NCI-H345 treated with DMSO at 0.1 percent for 48 hours (cell line): ENCODE measurements around the gene CCDC141.
A peak's percentile ranks its signal among the peaks of the same experiment; 100 is the strongest.

Experiments used
- DNase-seq: peaks from one replicate; lab custom pipeline; 2025; ENCODE audit not compliant: unreplicated experiment; lab: John Stamatoyannopoulos, UW

Gene CCDC141

DNA sequence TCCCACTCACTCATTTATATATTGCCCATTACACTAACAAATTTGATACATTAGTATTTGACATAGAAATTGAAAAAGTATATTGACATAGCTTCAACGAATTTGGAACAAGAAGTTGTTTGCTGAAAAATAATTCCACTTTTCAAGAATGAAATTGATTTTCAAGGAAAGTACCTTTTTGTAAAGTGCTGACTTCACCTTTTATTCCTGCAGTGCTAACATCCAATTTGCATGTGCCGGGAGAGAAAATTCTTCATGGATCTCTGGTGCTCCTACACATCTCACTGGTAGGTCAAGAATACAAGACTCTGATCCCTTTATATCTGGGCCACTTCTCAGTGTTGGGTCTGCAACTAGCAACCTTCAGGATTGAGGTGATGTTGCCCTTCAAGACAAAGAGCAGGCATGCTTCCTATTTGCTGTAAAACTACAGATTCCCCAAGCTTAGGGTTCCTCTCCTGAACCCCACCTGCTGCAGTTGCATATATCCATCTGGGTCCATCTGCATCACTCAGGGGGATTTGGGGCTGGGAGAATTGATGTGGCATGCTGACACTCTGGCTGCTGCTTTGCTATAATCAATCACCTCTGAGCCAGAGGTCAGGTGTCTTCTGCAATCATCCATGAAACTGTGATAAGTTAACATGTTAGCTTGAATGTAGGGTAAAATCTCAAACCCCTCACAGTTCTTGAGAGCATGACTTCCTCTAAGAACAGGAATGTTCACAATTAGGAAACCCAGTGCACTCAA, 134.3 kb downstream of the CCDC141 start:
- DNase-seq = no peak

DNA sequence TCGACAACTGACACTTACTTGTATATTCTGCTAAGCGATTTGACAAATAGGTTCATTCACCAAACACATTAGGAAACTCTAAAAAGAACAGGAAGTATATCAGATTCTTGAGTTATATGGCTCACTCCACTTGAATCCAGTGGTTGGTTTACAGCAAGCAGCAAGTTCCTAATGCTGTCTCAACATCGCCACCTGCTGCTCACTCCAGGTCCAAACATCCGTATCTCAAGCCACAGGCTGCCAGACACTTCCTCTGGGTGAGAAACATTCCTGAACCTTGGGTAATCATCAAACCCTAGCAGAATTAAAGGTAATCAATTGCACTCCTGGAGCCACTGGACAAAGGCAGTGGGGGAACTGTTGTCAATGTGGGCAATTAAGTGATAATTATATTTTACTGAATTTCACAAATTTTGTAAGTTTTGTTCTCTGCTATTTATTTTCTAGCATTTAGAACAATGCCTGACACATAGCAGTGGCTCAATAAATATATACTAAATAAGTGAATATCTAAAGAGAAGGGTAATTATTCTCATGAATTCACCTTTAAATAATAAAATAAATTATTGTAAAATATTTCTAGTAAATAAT, 135.6 kb downstream of the CCDC141 start:
- peak; percentile 56 for DNase-seq

DNA sequence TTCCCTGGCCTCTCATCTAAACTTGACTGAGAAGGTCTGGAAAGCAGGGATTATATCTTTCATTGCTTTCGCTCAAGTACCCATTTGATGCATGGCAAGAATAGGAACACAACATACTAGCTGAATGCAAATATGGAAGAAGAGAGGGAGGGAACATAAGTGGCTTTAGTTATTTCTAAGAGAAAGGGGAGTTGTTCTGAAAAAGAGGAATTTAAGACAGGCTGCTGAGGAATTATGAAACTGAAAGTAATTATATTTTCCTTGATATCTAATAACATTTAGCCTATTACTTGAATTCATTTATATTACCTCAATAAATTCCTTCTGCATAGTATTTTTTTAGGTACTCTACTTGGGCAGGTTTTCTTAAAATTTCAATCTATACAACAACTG, 136.9 kb downstream of the CCDC141 start:
- DNase-seq = no peak

DNA sequence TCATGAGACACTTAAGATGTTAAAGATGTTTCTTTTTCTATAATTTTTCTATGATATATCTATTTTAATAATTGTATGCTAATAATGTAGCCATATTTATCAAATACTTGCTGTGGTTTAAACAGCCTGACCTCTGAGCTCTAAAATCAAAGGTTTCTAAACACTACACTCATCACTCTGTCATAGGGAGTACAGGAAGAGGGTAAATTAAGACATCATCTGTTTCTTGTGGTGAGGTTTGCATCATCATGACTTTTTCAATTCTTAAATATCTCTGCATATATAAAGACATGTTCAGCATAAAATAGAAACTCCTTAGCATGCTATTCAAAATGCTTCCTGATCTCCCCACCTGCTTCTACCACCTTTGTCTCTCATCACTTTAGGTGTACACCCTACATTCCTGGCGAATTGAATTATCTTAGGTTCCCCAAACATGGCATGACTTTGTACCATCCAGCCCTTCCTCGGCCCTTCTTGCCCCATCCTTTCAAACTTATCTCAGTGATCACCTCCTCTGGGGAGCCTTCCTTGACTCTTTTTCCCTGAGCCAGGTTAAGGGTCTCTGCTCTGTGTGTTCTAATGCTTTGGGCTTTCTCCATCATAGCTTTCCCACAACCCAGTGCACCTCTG, 137.4 kb downstream of the CCDC141 start:
- no peak for DNase-seq

DNA sequence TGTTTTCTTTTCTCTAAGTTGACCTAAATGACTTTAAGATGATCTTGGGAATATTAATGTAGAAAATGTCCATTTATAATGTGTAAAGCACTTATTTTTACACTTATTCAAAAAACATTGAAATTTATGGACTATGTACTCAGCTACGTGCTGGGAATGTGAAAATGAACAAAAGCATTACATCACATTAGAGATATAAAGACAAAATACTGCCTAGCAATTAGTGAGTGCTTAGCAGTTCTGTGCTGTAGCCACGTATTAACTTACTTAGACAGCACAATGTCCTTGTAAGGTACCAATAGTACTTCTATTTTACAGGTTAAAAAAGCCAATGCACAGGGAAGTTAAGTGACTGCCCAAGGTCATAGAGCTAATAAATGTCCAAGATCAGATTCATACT, 138.9 kb downstream of the CCDC141 start:
- DNase-seq = no peak

DNA sequence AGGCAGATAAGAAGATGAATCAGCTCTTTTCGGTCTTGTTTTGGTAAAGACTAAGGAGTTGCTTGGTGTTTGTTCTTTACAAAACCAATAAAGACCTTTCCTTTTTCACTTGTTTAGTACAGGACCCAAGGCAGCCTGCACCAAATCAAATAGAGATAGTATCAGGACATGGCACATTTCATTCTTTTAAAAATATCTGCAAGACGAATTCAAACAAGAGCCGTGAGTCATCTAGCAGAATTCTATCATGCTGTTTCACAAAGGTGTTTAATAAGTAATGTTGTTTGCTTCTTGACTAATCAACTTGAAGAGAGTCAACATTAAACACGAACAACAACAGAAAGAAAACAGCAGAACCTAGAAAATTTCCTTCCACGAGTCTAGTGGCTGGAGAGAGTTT, 139.9 kb downstream of the CCDC141 start:
- DNase-seq = no peak

DNA sequence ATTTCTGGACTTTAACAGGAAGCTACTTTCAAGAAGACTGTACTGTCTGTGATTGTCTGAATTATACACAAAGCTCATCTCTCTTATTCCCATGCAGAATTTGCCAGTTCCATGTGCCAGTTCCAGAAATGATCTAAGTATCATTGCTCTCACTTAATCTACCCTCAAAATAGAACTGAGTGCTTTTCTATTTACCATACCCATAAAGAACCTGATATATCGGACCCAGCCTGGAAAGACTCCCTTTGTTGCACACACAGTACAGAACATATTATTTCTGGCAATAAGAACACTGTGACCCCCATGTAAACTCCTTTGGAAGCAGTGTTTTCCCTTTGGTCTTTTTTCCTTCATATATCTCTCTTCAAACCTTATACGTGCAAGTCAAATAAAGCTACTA, 140.4 kb downstream of the CCDC141 start:
- DNase-seq = no peak

DNA sequence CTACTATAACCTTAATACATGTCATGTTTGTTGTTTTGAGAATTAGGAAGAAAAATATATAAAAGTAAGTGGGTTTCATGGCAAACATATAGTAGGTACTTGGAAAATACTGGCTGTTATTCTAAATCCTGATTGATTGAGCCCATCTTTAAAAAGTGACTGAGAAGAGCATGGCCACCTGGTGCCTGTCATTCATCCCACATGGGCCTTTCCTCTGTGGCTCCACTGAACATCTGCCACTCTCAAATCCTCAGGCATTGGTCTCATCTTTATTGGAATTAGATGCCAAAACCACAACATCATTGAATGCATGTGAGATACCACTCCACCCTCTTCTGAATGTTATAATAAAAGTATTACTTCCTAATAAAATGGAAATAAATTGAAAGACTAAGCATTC, 141.1 kb downstream of the CCDC141 start:
- no peak for DNase-seq

DNA sequence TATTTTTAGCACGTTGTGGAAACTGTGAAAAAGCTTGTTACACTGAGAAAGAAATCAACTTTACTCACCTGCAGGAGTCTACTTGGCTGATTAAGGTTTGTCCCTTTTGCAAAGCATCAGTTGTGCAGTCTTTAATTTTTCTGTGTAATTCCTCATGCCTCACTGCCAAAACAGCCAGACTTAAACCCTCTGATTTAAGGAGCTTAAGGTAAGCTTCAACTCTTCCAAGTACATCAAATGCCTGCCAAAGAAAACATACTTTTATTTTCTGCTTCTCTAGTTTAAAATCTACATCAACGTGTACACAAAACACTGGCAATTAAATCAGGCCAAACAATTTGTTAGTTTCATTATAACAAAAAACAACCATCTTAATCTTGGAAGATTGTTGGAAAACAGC, 144.7 kb downstream of the CCDC141 start:
- DNase-seq = no peak

DNA sequence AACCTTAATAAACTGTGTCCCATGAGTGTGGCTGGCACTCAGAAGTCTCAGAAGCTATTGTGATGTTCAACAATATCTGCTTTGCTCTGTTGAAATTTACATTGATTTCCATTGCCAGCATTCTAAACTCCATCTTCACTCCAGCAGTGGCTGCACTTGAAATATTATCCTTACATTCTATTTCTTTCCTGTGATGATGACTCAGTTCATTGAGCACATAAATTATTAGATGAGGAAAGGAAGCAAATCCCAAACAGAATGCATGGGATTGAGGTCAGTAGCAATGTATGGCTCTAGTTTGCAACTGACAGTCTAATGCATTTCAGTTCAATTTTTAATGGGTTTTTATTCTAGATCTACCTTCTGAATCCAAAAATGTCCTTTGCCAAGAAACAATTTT, 150.3 kb downstream of the CCDC141 start:
- DNase-seq = no peak

DNA sequence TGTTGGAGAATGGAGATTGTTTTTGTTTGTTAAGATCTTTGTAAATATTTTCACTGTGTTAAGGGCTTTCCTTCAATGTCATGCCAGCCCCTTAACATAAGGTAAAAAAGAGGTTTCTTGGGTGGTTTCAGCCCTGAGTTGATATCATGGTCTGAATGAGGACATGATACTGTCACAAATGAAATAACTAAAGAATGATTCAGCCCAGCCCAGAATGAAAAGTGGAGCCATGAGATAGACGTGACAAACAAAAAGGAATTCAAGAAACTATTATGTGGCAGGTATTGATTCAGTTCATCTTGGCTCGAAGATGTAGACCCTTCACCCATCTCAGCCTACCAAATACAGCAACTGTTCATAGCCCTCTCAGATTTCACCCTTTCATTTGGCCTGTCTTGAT, 154.1 kb downstream of the CCDC141 start:
- no peak for DNase-seq

DNA sequence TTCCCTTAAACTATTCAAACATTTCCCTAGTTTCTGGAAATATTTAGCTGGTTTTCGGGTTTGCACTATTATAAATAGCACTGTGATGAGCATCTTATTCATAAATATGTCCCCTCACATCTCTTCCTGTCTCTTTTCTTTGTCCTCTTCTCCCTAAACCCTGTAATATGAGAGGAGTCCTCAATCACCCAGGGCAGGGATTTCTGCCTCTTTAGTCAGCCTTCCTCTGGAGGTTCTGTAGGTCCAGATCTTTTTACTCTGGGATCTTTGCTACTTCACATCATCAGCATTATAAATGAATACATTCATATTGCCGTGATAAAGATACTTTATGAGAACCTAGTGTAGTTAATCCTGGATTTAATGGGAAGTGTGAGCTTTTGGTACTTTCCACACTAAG, 154.8 kb downstream of the CCDC141 start:
- DNase-seq = no peak

DNA sequence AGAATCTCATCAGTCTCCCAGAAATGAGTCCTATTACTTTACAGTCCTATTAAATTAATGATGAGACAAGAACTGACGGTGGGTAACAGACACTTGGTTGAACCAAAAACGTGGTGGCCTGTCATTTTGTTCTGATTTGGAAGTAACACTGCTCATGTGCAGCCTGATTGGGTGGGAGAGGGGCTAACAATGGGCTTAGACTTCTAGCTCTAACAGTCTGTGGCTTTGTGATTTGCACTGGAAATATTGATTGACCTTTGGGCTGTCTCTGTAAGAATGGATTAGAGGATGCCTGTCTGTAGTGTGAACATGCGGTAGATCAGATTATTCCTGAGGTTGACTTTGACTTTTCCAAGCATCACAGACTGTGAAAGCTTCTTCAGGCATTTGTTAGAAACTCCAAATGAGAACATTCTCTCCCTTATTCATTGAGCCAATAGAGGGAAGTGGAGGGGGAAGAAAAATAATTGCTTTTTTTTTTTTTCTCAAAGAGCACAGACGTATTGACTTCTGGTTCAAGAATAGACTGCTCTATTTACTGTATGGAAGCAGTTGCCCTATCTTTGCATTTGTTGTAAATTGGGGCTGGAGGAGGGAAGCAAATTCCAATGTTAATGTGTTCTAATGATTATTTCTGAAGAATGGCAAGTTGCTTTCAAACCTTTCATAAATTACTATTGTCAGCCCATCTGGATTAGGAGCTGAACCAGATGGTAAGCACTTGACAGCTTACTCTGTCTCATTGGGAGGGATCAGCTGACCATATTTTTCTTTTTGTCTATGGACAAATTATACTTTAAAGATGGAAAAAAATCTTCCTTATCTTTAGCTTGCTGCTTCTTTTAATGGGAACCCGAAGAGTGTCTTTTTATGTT, 156.9 kb downstream of the CCDC141 start:
- DNase-seq = no peak

DNA sequence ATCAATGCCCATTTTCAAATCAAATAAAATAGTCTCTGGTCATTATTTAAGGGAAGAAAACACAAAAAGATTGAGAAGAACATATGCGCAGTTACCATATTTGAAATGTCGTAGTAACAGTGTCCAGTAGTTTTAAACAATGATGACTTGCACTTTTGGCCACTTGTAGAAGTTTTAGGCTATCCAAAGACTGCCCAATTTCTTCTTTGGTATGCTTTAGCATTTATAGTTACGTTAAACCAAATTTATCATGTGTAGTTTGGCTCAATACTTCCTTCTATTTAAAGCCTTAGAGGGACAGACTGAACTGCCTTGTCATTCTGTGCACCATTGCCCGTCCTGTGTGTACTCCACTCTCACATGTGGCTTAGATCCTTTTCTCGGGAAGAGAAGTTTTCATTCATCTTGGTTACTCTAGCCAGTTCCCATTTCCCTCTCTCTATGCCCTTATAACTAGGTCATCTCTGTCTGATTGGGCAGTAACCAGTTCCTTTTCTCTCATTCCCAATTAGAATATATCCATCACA, 157.9 kb downstream of the CCDC141 start:
- DNase-seq = no peak

DNA sequence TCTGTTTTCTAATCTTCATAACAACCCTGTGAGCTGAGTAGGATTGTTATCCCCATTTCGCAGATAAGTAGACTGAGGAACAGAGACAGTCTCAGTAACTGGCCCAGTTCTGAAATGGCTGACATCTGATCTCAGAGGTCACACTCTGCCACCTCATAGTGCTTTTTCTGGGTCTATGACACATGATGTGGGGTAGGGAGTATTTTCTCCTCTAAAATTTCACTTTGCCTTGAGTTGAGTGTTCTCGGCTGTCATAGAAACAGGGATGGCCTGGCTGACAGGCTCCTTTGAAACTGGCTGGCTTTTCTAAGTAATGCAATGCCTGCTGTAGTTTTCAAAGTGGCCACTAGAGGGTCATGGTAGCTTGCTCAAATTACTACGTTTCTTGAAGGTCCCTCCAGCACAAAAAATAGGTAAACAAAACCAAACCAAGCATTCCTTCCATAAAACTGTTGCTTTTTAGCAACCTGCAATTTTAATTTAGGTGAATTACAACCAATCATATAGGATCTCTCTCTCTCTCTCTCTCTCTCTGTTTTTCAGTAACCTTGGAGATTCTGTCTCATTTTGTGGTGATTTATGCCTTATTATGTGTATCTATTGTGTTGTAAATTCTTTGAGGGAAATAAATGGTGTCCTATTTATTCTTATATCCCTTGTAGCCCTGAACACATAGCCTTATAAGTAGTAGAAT, 158.5 kb downstream of the CCDC141 start:
- peak; percentile 47 for DNase-seq

DNA sequence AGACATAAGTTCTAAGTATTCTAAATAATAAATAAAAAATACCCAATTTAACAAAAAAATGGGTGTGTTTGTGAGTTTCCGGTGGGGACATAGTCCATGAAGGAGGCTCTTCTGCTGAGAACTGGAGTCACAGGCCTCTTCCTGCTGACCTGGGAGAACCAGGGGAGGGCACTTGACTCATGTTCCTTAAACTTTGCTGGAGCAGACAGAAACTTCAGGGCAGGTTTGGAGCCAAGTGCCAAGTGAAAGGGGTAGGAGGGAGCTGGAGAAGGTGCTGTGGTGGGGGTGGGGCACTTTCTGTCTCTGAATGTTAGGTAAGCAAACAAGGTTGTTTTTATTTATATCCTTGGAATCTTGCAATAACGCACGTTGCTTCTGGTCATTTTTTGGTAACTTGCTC, 163.9 kb downstream of the CCDC141 start:
- no peak for DNase-seq

DNA sequence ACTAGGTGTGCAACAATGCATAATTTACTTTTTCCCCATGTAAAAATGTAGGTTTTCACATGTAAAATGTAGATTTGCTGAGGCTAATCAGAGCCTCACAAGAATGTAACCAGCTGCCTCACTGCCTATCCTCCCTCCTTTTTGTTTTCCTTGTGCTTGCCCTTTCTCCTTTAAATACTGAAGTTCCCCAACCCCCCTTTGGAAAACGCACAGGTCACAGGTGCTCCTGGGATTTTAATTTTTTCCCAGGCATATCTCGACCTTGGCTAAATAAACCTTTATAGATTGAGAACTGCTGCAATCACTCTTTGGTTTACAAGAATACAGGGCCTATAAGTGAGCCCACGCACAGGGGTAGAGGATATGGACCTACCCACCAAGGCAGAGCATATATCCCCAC, 165.5 kb downstream of the CCDC141 start:
- DNase-seq = no peak

DNA sequence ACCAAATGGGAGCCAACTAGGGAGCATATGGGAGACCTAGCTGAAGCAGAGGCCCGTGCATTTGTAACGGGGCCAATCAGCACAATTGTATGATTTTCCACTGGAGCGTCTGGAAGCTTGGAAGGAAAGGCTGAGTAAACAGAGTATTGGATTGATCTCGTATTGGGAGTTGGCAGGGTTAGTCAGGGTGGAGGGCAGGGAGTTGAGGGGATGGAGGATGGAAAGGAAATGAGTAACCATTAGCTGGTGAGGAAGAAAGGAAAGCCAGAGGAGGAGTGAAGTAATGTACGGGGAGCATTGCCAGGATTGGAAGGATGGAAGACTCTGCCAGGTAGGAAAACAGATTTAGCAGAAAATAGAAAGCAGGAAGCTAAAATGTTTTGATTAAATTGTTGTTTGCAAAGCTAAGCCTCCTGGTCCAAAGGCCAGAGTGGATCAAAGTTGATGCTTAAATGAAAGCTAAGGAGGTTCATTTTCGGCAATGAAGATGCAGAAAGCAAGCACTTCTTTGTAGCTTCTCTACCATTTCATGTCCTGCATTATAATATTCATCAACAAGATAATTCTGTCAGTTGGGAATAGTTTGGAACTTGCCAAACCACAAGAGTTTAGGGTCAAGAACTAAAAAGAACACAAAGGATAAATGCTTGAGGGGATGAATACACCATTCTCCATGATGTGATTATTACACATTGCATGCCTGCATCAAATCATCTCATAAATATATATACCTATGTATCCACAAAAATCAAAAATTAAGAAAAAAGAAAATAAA, 167.1 kb downstream of the CCDC141 start:
- DNase-seq = no peak

DNA sequence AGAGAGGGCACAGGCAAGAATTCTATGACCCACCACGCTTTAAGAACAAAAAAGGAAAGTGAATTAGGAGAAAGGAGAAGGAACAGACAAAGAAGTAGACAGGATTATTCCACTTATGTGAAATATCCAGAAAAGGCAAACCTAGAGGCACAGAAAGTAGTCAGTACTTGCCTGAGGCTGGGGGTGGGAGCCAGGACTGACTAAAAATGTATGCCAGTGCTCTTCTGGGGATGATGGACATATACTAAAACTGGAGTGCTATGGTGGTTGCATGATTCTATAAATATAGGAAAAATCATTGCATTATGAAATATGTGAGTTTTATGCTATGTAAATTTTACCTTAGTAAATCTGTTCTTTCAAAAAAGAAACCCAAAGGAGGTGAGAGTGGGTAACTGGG, 168.9 kb downstream of the CCDC141 start:
- no peak for DNase-seq

DNA sequence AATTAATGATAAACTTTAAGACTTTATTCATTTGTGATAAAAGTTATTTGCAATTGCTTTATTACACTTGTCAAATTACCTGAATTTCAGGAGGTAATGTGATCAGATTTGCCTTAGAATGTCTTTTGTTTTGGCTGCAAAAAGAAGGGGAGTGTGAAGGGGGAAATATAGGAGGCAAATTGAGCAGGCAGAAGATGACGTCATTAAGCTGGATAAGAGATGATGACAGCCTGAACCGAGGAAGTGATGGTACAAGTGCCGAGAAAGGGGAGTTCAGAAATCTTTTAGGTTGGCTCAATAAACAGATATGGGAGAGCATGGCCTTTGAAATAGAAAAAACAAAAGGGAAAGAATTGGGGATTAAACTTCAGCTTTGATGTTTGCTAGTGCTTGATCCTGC, 169.7 kb downstream of the CCDC141 start:
- no peak for DNase-seq
